ENCODE data around the gene PLD4.
"Not testable (repeated sequence)": the region's sequence is repeated elsewhere in the genome, so short reads cannot be mapped to it uniquely, and the experiment has no call there.

PLD4 gene, protein sequence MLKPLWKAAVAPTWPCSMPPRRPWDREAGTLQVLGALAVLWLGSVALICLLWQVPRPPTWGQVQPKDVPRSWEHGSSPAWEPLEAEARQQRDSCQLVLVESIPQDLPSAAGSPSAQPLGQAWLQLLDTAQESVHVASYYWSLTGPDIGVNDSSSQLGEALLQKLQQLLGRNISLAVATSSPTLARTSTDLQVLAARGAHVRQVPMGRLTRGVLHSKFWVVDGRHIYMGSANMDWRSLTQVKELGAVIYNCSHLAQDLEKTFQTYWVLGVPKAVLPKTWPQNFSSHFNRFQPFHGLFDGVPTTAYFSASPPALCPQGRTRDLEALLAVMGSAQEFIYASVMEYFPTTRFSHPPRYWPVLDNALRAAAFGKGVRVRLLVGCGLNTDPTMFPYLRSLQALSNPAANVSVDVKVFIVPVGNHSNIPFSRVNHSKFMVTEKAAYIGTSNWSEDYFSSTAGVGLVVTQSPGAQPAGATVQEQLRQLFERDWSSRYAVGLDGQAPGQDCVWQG

DNA sequence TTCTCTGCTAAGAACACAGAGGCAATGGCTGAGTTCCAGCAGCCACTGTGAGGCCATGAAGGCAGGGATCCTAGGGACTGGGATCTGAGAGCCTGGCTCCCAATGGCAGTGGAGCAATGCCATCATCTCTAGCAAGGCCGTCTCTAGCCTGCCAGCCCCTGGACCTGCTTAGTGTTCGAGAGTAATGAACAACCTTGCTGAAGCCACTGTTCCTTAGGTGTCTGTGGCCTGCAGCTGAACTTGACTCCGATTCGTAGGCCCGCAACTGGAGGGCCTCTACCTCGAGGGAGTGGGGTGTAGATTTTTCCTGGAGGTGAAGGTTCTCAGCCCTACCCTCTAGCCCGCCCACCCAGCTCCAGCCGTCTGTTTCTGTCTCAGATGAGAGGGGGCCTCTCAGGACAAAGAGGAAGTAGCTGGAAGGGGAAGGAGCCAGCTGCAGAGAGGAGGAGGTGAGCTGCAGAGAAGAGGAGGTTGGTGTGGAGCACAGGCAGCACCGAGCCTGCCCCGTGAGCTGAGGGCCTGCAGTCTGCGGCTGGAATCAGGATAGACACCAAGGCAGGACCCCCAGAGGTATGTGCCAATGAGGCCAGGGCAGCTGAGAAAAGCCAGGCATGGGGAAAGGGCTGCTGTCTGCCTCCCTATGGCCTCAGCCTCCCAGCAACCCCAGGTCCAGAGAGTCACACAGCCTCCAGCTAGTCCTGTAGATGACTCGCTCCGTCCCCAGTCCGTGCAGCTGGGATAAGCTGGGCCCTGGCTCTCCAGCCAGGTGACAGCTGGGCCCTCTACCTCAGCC lies at the start of gene PLD4:
PLD4 (plus strand) TSS at position 459 of the 793 bp plus-strand sequence. CDS start 2,262 bp downstream, outside the sequence.
- in situ Hi-C loops (cut with HindIII; ENCODE audit: low sequenced_read_pairs): no loop called here

DNA sequence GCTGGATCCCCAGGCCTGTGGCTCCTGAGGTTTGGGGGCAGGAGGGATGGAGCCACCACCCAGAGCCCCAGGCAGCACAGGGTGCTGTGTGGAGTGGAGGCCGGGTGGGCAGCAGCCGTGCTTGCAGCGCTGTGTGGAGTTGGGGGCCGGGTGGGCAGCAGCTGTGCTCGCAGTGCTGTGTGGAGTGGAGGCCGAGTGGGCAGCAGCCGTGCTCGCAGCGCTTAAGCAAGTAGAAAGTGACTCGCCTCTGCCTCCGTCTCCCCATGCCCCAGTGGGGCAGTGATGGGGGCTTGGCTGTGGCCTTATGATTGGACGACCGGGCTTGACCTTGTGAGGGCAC lies 49.3 kb upstream of the PLD4 start:
- in situ Hi-C loops (cut with HindIII; ENCODE audit: low sequenced_read_pairs): no loop called here

DNA sequence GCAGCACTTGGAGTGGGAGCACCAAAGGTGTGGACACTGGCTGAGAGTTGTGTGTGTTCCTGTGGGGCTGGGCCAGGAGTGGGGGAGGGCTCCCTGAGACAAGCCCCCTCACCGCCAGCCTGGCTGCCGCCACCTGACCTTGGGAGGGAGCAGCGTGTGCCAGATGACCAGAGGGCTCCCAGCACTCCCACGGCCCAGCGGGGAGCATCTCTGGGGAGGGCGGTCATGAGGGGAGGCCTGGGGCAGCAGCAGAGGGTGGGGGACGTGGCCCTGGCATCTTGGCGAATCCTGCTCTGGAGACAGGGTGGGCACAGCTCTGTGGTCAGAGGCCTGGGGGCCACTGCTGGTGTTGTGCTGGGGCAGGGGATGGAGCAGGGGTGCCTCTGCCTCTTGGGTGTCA lies 48.9 kb upstream of the PLD4 start:
- in situ Hi-C loops (cut with HindIII; ENCODE audit: low sequenced_read_pairs): no loop called here

DNA sequence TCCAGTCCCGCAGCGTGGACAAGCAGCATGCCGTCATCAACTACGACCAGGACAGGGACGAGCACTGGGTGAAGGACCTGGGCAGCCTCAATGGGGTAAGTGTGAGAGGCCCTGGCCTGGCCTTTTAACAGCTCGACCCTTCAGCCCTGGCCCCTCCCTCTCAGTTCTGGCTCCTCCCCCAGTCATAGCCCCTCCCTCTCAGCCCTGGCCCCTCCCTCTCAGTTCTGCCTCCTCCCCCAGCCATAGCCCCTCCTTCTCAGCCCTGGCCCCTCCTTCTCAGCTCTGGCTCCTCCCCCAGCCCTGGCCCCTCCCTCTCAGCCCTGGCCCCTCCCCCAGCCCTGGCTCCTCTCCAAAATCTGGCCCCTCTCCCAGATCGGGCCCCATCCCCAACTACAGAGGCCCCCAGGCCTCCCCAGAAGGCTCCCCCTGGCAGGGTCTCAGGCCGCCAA lies 48.4 kb upstream of the PLD4 start:
- in situ Hi-C loops (cut with HindIII; ENCODE audit: low sequenced_read_pairs): no loop called here

DNA sequence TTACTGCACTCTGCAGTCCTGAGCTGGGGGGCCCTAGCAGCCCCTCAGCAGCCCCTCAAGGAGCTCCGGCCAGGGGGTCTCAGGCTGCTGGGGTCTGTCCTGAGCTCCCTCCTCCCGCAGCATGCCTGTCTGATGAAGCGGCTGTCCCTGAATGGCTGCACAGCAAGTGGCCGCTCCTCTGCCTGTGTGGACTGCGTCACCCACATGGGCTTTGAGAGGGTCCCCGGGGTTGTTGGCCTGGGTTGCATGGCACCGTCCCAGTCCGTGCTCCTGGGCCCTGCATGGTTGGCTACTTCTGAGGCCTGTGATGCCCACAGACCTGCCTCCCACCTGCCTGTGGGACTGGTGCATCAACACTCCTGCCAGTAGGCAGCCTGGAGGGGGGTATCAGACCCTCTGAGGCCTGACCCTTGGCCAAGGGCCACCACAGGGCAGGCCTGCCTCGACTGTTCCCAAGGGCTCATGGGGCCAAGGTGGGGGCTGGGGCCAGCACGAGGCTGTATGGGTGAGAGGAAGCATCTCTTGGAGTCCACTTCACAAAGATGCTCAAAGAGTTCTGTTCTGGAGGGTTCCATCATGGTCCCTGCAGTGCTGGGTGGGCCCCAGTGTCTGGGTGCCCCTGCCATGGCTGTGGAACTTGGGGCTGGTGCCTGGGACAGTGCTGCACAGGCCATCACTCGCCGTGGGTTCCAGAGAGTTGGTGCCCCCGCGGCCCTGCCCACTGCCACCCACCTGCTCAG lies 47.4 kb upstream of the PLD4 start:
- in situ Hi-C loops (cut with HindIII; ENCODE audit: low sequenced_read_pairs): no loop called here

DNA sequence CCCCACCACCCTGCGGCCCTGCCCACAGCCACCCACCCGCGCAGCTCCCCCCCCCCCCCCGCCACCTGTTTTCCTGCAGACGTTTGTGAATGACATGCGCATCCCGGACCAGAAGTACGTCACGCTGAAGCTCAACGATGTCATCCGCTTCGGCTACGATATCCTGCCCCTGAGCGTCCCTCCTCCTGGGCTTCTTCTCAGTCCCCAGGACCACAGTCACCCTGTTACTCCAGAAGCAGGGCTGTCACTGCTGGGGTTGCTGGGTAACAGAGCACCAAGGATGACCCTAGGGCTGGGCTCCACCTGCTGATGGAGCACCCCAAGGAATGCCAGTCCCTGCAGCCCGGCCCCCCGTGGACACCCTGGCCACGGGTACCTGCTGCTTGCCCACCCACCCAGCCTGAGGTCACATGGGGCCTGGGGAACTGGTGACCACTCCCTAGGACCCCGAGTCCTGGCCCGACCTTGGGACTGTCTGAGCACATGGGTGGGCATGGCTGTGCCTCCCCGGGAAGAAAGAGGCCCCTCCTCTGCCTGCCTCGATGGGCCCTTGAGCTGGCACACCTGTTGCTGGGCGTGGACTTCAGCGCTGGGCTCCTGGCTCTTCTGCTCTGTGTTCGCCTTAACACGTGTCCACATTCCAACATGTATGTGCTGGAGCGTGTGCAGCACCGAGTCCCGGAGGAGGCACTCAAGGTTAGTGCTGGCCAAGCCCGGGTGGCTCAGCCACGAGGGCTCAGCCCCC lies 46.7 kb upstream of the PLD4 start:
- in situ Hi-C loops (cut with HindIII; ENCODE audit: low sequenced_read_pairs): no loop called here

DNA sequence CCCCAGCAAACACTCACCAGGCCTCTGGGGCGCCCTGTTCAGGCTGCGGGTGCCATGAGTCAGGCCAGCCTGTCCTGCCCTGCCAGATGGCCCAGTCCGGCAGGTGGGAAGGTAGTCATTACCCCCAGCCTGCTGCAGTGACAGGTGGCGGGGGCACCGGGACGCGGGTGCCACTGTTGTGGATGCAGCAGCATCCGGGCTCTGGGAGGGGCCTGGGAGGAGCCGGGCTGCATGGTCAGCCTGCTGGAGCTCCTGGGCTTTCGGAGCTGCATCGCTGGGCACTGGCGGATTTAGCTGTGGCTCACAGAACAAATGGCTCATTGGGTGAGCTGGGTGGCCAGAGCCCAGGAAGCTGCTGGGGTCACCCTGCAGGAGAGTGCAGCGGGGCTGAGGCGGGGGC lies 46.1 kb upstream of the PLD4 start:
- in situ Hi-C loops (cut with HindIII; ENCODE audit: low sequenced_read_pairs): no loop called here

DNA sequence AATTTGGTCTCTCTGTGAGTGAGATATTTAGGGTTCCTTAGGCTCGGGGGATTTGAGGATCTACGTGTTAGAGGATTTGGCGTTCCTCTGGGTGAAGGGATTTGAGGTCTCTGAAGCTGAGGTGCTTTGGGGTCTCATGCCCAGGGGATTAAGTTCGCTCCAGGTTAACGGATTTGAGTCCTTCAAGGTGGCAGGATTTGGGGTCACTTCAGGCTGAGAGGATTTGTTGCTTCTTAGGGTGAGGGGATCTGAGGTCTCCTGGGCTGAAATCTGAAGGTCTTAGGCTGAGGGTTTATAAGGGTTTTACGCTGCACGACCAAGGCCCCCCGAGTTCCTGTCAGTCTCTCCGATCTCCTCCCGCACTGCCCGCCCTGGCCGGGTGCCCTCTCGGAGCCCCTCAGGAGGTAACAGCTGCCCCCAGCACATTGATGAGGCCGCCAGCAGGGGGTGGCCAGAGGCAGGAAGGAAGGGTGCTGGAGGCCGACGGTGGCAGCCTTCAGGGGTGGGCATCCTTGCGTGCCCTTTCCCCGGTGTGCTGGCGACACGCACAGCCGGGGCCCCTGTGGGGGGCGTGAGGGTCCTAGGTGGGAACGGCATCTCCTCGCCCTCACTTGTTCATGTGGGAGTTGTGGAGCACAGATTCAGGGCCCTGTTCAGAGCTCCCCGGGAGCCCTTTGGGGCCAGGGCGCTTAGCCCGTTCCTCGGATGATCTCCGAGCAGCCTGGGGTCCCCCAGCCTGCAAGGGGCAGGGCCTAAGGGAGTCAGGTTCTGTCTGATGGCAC lies 45.3 kb upstream of the PLD4 start:
- in situ Hi-C loops (cut with HindIII; ENCODE audit: low sequenced_read_pairs): no loop called here

DNA sequence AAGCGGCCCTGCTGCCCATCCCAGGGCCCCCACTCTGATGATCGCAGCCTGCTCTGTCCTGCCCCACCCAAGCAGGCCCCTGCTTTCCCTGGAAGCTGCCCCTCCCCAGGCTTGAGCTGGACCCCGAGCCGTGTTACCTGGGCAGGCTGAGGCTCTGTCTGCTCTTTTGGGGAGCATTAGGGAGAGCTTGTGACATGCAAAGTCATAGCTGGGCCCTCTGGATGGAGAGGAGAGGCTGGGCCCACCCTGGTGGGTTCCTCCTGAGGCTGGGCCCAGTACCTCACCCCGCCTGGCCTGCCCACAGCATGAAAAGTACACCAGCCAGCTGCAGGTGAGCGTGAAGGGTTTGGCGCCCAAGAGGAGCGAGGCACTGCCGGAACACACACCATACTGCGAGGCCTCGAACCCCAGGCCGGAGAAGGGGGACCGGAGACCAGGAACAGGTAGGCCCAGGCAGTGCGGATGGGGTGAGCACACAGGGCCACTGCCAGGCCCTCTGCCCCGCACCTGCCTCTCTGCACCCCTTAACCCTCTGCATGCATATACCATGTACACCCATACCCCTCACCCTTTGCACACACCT lies 44.6 kb upstream of the PLD4 start:
- in situ Hi-C loops (cut with HindIII; ENCODE audit: low sequenced_read_pairs): no loop called here

DNA sequence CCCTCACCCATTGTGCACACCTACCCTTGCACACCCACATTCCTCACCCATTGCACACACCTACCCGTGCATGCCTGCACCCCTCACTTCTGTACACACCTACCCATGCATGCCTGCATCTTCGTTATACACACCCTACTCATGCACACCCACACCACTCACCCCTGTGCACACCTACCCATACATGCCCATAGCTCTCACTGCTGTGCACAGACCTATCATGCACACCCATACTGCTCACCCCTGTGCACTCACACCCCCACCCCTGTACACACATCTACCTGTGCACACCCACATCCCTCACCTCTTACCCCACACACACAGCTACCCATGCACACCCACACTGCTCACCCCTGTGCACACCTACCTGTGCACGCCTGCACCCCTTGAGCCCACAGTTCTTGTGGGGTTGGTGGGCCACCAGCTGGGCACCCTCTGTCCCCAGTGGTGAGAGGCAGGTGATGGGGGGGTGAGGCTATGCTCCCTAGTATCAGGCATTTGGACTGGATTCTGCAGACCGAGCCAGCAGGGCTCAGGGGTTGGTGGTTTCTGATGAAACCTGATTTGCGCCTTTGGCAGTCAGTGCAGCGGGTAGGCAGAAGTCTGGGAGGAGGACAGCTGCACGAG lies 44.0 kb upstream of the PLD4 start:
- in situ Hi-C loops (cut with HindIII; ENCODE audit: low sequenced_read_pairs): no loop called here

DNA sequence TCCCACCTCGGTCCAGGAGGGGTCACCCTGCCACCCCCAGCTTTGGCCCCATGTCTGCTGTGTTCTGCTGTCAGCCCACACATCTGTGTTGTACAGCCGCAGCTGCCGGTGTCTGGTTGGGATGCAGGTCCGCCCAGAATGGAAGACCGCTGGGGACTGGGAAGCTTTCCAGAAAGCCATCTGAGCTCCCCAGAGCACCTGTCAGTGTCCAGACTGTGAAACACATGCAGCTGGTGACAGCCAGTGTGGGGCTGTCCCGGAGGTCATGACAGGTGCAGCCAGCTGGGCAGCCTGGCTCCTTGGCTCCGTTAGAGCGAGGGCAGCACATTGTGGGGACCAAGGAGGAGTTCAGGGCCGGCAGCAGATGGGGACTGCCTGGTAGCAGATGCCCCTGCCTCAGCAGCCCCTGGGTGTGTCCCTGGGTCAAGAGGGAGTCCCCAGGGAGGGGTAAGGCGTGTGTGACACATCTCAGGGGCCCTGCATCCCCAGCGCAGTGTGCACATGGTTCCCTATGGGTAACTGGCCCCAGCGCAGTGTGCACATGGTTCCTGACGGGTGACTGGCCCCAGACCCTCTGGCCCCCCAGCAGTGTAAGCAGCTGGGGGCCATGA lies 43.2 kb upstream of the PLD4 start:
- in situ Hi-C loops (cut with HindIII; ENCODE audit: low sequenced_read_pairs): no loop called here

DNA sequence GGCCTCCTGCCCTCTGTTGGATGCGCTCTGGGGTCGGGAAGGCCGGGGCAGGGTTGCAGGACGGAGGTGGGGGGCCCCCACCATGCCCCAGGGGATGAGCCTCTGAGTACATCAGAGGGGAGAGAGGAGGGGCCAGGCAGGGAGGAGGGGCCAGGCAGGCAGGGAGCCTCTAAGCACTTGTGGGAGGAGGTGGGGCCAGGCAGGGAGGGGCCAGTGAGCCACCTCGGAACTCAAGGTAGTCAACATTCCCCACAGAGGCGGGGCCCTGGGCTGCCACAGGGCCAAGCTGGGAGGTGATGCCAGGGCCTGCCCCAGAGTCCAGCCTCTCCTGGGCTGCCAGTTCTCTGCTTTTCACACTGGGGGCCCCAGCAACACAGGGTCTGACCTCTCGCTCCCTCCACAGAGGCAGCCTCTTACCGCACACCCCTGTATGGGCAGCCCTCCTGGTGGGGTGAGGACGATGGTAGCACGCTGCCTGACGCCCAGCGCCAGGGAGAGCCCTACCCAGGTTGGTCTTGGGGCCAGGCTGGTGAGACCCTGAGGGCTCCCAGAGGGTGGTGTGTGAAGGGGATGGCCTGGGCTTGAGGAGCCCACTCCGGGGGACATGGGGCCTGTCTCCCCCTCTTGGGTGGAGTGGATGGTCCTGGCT lies 42.2 kb upstream of the PLD4 start:
- in situ Hi-C loops (cut with HindIII; ENCODE audit: low sequenced_read_pairs): no loop called here

DNA sequence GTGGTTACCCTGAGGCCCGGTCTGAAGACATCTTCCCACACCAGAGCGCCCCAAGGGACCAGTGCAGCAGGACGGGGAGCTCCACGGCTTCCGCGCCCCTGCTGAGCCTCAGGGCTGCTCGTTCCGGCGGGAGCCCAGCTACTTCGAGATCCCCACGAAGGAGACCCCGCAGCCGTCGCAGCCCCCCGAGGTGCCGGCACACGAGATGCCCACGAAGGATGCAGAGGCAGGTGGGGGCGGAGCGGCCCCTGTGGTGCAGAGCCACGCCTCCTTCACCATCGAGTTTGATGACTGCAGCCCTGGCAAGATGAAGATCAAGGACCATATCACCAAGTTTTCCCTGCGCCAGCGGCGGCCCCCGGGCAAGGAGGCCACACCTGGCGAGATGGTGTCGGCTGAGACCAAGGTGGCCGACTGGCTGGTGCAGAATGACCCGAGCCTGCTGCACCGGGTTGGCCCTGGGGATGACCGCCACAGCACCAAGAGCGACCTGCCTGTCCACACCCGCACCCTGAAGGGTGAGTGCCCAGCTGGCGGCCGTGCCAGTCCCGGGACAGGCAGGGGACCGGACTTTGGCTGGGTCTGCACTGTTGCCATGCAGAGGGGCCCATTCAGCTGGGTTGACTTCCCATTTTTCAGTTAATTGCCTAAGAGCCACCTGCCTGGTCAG lies 41.6 kb upstream of the PLD4 start:
- in situ Hi-C loops (cut with HindIII; ENCODE audit: low sequenced_read_pairs): no loop called here

DNA sequence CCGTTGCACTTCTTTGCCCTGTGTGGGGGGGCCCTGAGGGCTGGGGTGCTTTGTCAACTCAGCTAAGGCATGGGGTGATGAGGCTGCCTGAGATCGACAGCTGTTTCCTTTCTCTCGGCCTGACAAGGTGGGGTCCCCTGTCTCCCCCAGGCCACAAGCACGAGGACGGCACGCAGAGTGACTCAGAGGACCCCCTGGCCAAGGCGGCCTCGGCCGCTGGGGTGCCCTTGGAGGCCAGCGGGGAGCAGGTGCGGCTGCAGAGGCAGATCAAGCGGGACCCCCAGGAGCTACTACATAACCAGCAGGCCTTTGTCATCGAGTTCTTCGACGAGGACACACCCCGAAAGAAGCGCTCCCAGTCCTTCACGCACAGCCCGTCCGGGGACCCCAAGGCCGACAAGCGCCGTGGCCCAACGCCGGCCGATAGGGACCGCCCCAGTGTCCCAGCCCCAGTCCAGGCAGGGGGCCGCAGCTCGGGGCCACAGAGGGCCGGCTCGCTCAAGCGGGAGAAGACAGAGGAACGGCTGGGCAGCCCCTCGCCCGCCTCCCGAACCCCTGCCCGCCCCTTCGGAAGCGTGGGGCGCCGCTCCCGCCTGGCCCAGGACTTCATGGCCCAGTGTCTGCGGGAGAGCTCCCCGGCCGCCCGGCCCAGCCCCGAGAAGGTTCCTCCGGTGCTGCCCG lies 40.9 kb upstream of the PLD4 start:
- in situ Hi-C loops (cut with HindIII; ENCODE audit: low sequenced_read_pairs): no loop called here

DNA sequence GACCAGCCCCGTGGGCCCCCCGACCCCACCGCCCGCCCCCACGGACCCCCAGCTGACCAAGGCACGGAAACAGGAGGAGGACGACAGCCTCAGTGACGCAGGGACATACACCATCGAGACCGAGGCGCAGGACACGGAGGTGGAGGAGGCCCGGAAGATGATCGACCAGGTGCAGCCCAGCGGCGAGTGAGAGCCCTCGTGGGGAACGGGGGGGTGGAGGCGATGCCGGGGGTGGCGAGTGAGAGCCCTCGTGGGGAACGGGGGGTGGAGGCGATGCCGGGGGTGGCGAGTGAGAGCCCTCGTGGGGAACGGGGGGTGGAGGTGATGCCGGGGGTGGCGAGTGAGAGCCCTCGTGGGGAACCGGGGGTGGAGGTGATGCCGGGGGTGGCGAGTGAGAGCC lies 40.3 kb upstream of the PLD4 start:
- in situ Hi-C loops (cut with HindIII; ENCODE audit: low sequenced_read_pairs): not testable (repeated sequence)

DNA sequence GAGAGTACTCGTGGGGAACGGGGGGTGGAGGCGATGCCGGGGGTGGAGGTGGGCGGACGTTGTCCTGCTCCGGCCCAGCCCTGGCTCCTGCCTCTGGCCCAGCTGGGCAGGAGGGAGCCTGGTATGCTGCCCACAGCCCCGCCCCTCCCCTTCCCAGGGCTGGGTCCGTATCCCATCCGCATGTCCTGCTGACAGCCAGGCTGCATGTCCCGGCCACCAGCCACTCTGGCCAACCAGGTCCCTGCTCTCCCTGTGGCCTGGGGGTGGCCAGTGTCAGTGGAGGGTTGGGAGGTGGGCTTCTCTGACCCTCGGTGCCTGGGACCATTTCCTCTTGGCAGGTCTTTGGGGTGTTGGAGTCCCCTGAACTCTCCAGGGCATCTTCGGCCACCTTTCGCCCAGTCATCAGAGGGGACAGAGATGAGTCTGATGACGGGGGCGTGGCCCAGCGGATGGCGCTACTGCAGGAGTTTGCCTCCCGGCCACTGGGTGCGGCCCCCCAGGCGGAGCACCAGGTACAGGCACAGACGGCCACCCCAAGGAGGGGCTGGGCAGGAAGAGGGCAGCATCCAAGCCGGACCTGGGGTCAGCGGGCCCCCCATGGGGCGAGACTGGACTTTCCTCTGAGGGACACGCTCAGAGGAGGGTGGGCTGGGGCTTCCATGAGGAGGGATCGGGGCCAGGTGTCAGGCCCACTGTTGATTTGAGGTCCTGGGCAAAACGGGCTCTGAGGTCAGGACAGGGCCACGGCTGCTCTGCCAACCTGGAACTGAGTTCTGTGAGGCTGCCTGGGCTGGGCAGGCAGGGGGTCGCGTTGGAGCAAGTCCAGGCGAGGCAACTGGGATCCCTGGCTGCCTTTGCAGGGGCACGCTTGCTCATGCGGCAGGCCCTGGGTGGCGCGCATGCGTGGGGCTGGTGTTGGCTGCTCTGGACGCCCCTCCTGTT lies 39.4 kb upstream of the PLD4 start:
- in situ Hi-C loops (cut with HindIII; ENCODE audit: low sequenced_read_pairs): no loop called here

Data from endothelial cell of hepatic sinusoid (primary cell).